Measurements from ENCODE around the gene AK4.

DNA sequence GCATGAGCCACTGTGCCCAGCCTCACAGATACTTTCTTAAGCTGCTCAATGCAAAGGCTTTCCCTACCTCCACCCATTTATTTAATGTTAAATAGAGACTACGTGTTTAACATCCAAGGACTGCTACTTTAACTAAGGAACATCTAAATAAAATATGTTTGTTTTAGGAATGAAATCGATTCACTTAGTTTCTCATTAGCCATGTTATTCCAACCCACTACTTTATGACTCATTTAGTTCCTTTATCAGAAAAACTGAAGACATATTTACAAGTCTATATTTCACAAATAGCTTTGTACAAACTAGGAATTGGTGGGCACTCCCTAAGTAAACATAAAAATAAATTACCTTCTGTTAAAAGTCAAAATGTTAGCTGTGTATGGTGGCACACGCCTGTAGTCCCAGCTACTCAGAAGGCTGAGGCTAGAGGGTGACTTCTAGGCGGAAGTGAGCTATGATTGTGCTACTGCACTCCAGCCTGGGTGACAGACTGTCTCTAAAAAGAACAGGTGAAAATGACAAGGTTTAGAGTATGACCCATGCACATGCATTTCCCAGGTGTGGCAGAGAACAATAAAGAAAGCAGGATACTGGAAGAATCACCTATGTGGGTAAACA is 39.9 kb upstream of the AK4 start:
- TF ChIP-seq, protein P1, sequence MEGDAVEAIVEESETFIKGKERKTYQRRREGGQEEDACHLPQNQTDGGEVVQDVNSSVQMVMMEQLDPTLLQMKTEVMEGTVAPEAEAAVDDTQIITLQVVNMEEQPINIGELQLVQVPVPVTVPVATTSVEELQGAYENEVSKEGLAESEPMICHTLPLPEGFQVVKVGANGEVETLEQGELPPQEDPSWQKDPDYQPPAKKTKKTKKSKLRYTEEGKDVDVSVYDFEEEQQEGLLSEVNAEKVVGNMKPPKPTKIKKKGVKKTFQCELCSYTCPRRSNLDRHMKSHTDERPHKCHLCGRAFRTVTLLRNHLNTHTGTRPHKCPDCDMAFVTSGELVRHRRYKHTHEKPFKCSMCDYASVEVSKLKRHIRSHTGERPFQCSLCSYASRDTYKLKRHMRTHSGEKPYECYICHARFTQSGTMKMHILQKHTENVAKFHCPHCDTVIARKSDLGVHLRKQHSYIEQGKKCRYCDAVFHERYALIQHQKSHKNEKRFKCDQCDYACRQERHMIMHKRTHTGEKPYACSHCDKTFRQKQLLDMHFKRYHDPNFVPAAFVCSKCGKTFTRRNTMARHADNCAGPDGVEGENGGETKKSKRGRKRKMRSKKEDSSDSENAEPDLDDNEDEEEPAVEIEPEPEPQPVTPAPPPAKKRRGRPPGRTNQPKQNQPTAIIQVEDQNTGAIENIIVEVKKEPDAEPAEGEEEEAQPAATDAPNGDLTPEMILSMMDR (IDR thresholded peaks at IDR 0.05; ENCODE audit: low read depth, low read length, poor library complexity, severe bottlenecking), result no peak
- no peak for TF ChIP-seq EZH2phosphoT487 (IDR thresholded peaks at IDR 0.05; ENCODE audit: borderline replicate concordance, low read length)

All from DOHH2 (cell line).